HG03064 (cell line): ENCODE data around the gene MICAL2.

Source experiments
- ATAC-seq: cut with Tn5 transposase; IDR thresholded peaks from one replicate; pipeline ENCODE4 v1.9.1; 2021; ENCODE audit warnings: low read depth; ENCODE audit not compliant: unreplicated experiment

MICAL2 gene

DNA sequence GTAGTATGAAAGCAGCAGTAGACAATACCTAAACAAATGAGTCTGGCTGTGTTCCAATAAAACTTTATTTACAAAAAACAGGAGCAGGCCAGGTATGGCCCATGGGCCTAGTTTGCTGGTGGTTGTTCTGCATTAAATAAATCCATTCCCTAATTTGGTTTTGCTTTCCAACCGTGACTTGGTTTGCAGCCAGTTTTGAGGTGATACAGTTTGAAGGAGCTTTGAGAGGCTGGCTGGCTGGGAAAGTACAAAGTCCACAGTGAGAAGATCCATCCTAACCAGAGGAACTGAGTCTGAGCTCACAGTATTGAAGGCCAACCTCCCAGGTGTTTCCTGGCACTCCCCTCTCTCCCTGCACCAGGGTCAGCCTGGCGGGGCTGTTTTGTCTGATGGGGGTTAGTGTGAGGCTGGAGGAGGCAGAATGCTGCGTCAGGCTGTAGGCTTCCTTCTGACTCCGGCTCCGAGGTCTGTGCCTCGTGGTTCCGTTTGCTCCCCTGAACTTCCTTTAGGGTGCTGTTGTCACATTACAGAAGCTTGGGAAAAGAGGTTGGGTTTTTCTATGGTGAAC is 129.5 kb downstream of the MICAL2 start:
- no peak for ATAC-seq

DNA sequence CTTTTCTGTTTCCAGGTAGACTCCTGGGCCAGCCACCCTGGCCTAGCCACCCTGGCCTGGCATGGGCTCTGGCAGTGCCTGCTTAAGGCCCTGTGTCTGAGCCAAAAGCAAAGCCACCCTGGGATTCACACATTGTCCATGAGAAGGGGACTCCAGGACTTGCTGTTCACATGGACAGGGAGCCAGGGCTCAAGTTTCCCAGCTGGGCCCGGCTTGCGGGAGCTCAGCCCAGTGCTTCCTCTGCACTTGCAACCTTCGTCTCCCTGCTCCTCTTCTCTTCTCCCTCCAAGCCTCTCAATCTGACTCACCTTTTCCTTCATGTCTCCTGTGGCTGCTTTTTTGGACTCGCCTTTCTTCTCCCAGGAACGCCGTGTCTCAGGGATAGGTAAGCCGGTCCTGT is 130.3 kb downstream of the MICAL2 start:
- ATAC-seq, result no peak

DNA sequence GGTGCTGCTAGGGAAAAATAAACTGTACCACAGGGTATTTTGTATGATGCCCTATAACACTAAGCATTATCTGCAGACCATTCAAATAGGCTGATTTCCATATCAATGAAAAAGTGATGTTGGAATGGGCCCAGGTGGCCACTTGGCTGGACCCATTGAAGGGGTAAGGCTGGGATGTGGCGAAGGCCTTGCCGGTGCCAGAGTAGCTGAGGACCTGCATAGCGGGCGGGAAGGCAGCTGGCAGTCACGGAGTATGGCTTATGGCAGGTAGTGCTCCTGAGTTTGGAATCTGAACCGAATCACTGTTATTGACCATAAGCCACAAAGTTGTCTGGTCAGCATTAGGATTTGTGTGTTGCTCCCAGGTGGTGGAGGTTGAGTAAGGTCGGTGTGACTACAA is 131.0 kb downstream of the MICAL2 start:
- no peak for ATAC-seq

DNA sequence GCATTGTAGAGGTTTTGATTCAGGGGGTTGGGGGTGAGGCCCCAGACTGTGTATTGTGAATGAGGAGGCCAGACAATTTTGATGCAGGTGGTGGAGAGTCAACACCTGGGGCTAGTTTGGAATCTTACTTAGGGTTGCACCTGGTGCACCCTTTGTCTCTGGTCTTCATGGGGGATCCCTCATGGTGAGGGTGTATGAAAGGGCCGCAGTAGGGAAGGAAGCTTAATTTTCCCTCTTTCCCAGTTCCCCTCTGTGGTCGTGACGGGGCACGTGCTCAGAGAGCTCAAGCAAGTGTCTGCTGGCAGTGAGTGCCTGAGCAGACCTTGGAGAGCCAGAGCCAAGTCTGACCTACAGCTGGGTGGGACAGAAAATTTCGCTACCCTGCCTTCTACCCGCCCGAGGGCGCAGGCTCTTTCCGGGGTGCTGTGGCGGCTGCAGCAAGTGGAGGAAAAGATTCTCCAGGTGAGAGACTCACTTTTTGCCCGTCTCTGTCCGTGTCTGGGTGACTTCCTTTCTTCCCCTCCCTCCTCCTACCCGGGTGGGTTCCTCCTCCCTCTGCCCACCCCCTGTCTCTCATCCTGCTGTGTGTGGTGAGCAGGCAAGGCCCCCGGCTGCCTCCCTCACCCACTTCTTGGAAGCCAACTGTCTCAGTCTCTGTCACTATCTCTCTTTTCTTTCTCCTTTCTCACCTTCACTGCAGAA is 131.7 kb downstream of the MICAL2 start:
- no peak for ATAC-seq

DNA sequence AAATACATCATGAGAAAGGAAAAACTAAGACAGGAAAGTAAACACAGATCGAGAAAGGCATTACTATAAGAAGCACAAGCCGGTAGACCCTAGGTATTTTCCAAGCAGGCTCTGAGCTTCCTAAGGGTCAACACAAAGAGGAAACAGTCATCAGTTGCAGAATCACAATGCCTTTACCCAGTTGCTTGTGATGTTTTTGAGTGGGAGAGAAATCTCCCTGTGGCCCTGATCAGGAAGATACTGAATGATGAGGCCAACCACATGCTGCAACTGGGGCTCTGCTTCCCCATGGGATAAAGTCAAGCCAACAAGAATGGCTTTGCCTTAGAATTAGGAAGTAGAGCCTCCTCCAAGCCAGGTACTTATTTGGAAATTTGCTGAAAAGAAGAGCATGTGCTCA is 132.6 kb downstream of the MICAL2 start:
- no peak for ATAC-seq

DNA sequence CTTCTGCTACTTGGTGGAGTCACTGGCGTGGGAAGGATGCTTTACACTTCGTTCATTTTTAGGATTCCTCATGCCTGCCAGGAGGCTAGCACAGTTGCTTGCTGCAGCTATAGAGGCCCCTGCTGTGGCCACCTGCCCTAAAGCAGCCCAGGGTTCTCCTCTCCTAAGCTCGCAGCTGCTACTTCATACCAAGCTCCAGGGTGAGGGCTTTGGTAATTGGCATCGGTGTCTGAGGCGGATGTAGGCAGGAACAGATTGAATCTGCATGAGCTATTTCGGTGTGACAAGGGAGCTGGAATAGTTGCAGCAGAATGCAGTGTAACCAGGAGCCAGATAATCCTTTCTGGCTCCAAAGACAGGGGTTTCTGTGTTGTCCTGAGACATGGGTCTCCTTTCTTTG is 133.1 kb downstream of the MICAL2 start:
- ATAC-seq, result no peak

DNA sequence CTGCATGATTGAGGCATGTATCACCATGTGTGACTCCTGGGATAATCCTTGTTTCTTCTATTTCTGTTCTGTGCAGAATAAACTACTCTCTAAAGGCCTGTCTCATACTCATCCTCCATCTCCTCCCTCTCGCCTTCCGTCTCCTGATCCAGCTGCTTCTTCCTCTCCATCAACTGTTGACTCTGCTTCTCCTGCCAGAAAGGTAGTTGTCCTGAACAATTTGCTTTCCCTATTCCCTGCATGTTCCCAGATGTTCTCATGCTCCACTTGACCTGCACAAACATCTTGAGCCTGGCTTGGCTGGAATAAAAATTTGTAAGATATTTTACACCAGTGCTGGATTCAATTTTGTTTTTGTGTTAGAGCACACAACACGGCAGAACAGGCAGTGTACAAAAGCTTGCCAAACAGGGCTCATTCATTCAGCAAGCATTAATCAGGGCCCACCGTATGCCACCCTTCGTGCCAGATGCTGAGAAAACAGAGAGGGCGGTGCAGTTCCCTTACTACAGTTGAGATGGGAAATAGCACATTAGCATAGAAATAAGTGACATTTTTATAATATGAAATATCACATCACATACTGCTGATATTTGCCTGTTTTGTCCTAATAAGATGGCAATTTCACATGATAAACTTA is 133.6 kb downstream of the MICAL2 start:
- ATAC-seq, result no peak

DNA sequence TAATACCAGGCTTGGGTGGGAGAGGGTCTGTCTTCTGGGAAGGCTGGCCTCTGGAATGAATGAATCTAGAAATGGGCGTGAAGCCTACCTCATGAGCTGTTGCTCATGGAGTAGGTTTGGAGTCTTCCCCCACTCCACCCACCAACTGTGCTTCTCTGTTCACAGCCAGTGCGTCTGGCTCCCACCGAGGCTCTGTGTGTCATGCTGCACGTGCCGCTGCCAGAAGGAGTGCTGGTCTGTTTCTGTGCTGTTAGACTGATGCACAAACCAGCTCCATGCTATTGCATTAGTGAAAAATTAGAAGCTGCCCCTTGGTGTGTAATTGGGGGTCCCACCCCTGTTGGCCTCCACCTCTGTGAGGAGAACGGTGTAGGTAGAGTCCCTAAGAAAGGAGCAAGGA is 134.7 kb downstream of the MICAL2 start:
- ATAC-seq, result no peak

DNA sequence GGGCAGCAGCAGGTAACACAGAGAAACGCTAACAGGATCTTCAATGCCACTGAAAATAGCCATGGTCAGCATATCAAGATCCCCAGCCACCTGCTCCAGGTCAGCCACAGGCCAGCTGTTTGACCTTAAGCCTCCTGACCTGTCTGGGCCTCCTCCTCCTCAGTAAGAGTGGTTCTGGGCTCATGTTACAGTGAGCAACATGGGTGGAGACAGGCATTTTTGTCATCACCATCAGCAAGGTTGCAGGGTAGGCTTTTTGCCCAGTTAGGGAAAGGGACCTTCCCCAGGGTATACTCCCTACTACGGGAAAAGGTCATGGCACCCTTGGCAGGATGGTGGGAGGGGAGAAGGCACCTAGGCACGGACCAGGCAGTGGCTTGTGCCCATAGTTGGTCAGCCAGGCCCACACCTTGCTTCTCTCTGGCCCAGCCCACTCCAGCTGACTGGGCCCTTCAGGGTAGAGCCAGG is 135.2 kb downstream of the MICAL2 start:
- no peak for ATAC-seq

DNA sequence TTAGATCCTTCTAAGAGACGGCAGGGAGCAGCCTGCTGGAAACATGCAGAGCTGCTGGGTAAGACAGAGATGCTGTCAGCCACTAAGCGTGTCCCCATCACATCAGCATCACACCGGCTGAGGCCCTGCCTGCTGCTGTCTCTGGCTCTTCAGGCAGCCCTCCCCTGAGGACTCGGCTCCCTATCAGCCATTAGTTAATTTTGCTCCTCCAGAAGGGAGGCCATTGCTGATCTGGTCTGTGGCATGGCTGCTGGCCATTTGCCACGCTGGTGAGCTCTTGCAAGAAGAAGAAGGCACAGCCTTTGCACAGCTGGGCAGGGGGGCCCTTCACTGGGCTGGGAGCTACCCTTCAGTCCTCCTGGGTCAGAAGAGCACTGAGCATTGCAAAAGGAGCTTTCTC is 135.8 kb downstream of the MICAL2 start:
- ATAC-seq, result no peak

DNA sequence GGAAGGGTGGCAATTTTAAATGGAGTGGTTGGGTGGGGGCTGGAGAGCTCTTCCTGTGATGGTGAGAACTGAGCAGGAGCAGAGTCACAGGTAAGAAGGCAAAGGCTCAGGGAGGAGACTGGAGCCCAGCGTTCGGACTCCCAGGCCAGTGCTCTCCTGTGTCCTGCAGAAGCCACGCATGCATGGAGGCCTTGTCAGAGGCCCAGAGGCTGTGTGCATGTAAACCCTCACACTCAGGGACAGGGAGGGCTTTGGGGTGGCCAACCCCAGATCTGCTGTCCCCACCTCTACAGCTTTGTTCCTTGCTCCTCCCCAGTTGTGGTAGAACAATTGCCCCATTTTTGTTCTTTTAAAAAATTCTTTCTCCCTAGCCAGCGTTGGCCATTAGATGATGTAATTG is 136.6 kb downstream of the MICAL2 start:
- ATAC-seq, result no peak

DNA sequence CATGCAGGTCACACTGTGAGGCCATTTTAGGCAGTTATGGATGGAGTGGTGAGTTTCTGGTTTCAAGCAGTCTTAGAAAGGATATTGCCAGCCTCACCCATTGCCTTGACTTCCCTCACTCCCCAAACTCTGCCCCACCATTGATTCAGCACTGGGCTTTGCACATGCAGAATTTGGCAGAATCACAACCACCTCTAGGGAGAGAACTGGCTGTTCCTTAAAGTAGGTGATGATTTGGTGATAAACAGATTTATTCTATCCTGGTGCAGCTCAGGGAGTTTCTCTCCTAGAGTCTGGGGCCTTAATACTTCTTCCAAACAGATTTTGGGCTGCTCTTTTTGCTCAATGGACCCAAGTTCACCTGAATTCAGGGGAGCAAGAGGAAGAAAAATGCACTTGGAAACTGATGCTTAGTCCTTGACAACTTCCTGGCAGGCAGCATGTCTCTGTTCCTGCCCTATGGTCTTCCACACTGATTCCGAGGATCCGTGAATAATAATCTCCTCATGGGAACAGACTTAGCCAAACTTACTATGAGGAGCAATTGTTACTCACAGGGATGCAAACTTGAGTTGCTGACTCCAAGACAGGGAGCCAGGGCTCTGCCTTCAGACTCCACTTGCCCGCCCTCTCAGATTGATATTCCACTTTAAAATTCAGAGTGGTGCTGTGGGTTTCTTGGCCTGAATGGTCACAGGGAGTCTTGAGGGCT is 137.3 kb downstream of the MICAL2 start:
- ATAC-seq, result no peak

DNA sequence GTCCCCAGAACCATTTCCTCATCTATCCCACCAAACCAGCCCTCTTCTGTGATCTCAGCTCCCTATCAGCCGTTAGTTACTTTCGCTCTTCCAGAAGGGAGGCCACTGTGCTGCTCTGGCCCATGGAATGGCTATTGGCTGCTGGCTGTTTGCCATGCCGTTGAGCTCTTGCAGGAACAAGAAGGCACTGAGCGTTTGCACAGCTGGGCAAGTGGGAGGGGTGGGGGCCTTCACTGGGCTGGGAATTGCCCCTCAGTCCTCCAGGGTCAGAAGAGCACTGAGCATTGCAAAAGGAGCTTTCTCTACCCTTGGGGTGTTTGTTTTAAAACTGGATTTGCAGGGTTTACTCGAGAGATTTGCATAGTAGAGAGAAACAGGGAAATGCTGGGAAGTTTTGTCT is 137.9 kb downstream of the MICAL2 start:
- no peak for ATAC-seq

DNA sequence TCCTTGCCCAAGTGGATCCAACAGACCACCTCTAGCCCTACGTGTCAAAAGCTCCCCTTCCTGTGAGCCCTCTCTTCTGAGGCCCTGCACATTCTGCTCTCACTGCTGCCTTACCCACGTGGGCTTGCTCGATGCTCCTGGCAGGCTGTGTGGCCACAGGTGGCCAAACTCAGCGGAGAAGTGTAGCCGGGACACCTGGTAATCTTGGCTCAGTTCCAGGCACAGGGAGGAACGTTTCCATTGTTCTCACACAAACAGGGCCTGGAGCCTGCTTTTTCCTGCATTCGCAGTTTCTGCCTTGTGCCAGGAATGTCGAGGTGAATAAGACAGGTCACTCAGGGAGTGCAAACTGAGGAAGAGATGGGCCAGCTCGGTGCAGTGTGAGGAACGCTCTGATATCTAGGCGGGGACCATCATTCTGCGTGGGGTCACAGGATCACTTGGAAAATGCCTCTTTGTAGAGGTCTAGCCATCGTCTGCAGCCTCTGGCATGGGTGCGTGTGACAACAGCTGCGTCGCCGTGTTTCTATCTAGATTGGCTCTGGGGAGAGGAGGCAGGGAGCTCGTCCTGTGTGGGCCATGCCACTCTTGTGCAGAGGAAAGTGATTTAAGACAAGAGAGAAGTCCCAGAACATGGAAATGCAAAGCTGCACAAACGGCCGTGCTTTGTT is 139.3 kb downstream of the MICAL2 start:
- no peak for ATAC-seq

DNA sequence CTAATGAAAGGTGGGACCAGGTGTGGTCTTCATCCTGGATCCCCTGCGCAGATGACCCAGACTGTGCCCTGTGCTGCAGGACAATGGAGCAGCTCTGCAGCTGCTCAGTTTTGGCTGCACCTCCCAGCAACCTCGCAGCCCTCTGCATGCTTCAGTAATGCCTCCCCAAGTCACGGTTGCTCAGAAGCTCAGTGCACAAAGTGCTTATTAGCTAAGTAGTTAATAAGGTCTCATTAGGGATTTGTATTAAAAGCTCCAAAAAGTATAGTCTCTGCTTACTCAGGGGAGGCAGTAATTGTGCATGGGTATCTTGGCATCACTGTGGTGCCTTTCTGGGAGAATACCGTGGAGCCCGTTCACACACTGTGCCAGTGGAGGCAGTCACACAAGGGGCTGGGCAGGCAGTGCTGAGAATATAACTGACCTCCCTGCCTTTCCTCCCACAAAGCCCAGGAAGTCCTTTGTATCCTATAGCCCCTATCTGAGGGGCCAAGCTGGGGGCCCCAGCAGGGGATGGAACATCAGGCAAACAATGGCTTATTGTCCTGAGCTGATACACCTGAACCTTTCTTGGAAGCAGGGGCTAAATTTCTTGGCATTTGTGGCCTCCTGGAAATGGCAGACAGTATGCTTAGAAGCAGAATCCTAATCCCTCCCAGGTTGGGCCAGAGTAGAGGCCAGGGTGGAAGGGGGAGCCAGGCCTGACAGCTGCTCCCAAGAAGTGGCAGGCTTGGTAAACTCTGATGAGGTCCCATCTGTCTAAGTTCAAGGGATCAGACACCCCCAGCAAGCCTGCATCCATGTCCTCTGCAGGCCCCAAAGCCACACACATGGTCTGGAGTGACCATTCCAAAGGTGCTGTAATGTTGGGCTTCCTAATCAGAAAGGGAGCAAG is 141.5 kb downstream of the MICAL2 start:
- ATAC-seq, result no peak

DNA sequence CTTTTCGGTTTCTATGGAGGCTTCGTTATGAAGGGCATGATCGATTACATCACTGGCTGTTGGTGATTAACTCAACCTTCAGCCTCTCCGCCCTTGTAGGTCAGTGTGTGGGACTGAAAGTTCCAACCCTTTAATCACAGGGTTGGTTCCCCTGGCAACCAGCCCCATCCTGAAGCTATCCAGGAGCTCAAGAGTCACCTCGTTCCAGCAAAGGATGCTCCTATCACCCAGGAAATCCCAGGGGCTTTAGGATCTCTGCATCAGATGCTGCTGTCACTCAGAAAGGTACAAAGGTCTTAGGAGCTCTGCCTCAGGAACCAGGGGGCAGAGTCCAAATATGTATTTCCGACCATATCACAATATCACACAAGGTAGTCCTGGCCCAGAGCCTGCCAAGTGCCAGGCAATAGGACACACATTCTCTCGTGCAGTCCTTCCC is 143.5 kb downstream of the MICAL2 start:
- no peak for ATAC-seq

DNA sequence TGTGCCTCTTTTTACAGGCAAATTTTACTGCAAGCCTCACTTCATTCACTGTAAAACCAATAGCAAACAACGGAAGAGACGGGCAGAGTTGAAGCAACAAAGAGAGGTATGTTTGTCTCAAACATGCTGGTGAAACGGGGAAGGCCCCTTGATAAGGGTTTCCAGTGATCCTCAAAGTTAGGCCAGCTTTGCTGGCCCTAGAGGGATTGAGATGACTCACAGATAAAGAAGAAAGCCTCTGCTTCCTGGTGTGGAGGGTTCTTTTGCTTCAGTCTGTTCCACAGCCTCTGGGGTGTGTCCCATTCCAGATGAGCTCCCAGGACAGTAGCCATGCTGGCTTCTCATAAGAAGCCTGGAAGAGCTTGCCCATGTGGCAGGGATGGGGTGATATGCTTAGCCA is 148.1 kb downstream of the MICAL2 start:
- ATAC-seq, result no peak

DNA sequence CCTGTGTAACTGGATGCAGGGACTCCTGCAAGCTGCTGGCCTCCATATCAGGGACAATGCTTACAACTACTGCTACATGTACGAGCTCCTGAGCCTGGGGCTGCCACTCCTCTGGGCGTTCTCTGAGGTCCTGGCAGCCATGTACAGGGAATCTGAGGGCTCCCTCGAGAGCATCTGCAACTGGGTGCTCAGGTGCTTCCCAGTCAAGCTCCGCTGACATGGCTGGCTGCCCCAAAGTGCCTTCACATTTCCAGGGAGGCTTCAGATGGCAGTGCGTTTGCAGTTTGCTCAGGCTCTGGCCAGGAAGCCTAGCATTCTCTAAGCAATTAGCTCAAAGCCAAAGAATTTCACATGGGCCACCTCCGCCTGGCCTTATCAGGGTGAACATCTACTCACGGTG is 149.6 kb downstream of the MICAL2 start:
- ATAC-seq, result no peak

DNA sequence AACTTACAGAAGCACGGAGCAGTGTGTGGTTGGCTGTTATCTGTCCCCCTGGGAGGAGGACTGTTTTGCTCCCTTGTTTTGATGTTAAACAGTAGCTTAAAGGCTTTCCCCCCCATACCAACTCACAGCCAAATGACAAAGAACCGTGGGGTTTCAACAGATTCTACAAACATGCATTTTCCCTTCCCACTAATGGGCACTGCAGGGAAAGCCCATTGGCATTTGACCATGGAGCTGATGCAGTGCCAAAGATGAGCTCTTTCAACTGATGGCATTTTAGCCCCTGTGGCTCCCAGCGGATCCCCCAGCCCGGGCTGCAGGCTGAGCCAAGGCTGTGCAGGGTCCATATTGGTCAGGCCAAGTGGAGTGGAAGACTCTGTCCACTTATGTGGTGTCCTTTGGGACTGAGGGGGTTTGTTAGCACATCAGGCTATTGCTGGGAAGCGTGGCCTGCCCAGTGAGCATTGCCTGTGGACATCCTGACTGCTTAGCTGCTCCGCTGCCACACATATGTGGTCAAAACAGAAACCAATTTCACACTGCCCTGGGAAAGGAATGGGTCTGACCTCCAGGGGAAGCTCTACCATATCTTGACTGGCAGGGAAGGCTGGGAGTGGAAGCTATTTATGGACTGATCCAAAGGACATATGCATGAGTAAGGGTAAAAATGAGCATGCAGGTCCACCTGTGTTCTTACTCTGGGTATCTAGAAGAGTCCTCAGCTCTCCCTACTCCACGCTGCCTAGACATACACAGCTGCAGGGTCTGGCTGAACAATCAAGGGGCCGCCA is 150.5 kb downstream of the MICAL2 start:
- no peak for ATAC-seq
